ENCODE data around the gene CENPT.
"Not testable (repeated sequence)": the region's sequence is repeated elsewhere in the genome, so short reads cannot be mapped to it uniquely, and the experiment has no call there.

CENPT gene

DNA sequence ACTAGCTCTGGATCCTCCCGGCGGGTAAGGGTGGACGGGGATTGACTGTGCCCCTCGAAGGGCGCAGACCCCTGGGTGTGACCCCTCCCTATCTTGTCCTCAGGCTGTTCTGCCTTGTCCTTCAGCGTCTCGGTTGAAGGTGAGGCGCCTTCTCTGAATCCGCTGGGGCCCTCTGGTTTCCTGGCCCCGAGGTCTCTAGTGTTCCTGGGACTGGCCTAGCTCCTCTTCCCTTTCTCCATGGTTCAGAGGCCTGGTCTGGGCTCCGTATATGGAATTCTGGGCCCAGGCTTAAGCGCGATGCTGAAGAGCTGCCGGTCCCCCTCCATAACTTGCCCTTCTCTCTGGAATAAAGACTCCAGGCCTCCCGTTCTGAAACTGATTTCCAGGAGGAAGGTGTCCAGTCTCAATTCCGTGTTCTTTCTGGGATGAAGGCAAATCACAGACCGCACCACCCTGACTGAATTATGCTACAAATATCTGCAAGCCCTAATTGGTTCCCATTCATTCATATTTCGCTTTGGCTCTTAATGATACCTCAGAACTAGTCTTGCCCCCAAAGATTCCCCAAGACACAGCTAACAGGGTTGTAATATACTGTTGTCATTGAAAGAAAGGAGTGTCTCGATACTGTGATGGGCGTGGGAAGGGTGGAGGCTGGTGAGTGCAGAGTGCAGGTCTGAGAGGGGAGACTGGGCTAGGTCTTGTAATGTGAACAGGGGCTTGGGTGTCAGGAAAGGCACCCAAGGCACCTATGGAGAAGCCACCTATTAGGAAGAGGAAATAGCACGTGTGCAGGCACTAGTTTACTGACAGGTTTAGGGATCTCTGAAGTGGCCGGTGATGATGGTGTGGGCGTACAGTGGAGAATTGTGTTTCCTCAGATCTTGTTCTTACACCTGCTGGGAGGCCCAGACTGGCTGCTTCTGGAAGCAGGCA, 26.2 kb upstream of the CENPT start:
- DNase-seq: no peak

DNA sequence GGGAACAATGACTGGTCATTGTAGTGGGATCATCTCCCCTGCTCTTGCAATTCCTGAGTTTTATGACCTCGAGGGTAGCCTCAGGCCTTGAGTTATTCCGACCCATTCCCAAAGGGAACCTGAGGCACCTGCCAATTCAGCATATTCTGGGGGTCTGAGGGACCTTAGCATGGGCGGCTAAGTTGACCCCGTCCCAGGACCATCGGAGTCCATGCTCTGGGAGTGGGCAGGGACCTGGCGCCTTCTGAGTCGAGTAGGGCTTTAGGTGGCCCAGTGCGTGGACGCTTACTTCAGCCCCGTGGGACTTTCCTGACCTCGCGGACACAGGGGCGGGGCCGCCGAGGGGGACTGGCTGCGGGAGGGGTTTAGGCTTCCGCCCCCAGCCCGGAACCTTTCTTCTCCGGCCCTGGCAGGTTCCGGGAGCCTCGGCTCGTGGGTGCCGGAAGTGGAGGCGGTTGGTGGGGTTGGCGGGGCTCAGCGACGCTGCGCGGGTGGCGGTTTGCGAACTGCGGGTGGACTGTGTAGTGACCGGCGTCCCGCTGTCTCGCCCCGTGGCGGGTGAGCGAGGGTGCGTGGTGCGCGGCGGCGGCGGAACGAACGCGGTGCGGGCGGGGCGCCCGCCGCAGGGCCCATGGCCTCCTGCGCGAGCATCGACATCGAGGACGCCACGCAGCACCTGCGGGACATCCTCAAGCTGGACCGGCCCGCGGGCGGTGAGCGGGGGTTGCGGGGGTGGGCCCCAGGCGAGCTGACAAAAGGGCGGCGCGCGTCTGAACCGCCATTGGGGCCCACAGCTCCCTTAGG, 25.3 kb upstream of the CENPT start, which contains the start of gene EDC4:
EDC4 (plus strand) TSS at position 422 of the 804 bp plus-strand sequence; CDS start at position 632, 210 bp downstream.
- peak; percentile 55 for DNase-seq

- no peak for DNase-seq
Measured at GRCh38 chr16:67872131-67872630, 24.7 kb upstream of the CENPT start.

DNA sequence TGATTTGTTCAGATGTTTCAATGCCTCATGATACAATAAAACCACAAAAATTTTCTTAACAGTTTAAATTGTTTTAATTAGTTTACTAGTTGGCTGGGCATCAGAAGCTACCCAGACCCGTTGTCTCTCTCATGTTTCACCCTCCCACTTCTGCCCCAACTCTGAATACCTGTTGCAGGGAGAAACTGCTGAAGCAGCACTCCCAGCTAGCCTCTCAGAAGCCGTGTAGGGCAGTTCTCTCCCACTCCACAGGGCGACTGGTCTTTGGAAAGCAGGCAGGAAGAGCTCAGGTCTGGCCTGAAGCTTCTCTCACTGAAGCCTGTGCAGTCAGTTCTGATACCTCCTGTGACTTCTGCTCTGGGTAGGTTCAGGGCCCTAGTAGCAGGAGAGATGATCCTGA, 23.8 kb upstream of the CENPT start:
- DNase-seq: no peak

GRCh38 chr16:67869653-67870052, 22.2 kb upstream of the CENPT start:
- no peak for DNase-seq

- no peak for DNase-seq
Measured at GRCh38 chr16:67868290-67868689, 20.8 kb upstream of the CENPT start.

DNA sequence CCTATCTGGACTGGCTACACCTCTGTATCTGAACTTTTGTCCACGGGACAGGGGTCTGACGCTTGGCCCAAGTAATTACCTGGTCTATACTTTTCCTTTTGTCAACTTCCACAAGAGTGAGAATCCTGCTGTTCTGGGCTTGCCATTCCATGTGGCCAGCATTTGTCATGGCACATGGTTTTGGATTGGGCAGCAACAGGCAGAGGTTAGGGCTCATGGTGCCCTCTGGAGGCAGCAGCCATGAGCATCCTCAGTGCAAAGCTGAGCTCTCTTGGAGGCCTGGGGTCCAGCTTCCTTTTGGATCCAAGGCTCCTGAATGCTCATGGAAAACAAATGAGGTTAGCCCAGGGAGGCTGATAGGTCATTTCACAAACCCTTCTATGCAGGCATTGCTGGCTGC, 17.8 kb upstream of the CENPT start:
- no peak for DNase-seq

DNA sequence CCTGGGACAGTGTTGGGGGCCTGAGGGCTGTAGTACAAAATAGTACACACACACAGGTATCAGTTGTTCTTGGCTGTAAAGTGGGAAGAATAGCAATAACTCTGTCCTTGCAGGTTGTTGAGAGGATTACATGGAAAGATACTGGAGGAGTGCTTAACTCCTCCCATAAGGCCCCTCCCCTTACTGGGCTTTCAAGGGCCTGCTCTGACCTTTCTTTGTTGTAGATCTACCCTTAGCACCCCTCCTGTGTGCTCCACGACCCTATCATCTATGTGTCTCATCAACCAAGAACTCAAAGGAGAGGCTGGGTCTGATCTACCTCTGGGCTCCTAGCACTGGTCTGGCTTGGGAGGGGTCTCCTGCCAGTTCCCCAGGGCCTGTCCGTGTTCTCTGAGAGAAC, 17.1 kb upstream of the CENPT start:
- DNase-seq: no peak

DNA sequence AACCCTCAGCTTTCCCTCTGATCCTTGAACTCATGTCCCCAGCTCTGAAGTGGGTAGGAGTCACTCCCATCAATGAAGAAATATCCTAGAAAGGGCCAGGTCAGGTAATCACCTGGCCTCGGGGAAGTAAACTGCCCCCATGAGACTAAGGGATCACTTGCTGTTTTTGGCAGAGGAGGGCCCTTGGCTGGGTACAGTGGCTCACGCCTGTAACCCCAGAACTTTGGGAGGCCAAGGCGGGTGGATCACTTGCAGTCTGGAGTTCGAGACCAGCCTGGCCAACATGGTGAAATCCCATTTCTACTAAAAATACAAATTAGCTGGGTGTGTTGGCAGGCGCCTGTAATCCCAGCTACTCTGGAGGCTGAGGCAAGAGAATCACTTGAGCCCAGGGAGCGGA, 16.6 kb upstream of the CENPT start:
- DNase-seq: not testable (repeated sequence)

- no peak for DNase-seq
Measured at GRCh38 chr16:67862623-67863583, 15.4 kb upstream of the CENPT start.

- no peak for DNase-seq
Measured at GRCh38 chr16:67861877-67862276, 14.4 kb upstream of the CENPT start.

- DNase-seq: no peak
Measured at GRCh38 chr16:67860589-67861398, 13.3 kb upstream of the CENPT start.

DNA sequence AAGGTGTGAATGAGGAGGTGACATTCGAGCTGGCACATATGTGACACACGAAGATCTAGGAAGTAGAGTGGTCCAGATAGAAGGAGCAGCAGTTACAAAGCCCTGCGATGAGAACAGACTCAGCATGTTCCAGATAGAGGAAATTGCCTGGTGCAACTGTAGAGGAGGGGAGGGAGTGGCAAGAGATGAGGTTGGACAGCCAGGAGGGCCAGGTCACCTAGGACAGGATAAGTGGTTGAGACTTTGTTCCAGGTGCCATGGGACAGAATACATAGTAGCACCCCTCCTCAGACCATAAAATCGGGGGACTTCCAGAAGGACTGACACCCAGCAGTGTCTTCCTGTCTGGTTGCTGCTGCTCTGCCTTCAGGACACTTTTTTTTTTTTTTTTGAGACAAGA, 11.0 kb upstream of the CENPT start:
- no peak for DNase-seq

- no peak for DNase-seq
Measured at GRCh38 chr16:67857547-67858233, 10.2 kb upstream of the CENPT start.

- DNase-seq: no peak
Measured at GRCh38 chr16:67856927-67857546, 9.5 kb upstream of the CENPT start.

DNA sequence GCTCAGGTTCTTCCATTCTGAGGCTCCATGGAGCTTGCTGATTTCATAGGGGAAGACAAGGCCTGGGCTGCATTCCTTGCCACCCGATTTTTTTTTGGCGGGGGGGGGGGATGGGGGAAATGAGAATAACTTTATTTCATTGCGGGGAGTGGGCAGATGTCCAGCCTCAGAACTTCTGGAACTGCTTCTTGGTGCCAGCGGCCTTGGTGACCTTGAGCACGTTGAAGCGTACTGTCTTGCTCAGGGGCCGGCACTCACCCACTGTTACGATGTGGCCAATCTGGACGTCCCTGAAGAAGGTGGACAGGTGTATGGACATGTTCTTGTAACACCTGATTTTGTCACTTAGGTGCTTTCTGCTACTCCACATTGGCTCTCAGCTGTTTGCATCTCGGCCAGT, 8.3 kb upstream of the CENPT start:
- DNase-seq: no peak

- no peak for DNase-seq
Measured at GRCh38 chr16:67853670-67854069, 6.2 kb upstream of the CENPT start.

DNA sequence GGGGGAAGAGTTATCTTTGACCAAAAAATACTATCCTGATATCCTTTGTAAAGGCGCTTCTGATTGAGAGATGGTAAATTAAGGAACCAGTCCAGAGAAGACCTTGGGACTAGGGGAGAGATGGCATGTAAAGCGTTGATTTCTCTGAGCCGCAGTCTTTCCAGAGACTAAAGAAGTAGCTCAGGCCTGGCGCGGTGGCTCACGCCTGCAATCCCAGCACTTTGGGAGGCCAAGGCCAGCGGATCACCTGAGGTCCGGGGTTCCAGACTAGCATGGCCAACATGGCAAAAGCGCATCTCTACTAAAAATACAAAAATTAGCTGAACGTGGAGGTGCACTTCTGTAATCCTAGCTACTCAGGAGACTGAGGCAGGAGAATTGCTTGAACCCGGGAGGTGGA, 625 bp upstream of the CENPT start:
- DNase-seq: no peak

- DNase-seq: peak; percentile 88
Measured at GRCh38 chr16:67846320-67847063, 1.0 kb downstream of the CENPT start, which contains the start of gene NUTF2. NUTF2 (plus strand) TSS chr16:67846933; CDS start chr16:67865131, 18,198 bp downstream.

GRCh38 chr16:67846063-67846319, 1.5 kb downstream of the CENPT start:
- DNase-seq: no peak

Data from NCI-H2227 treated with DMSO at 0.1 percent for 48 hours (cell line).